Fibroblast of the aortic adventitia (primary cell): ENCODE measurements around the gene PROSER2. TPM values are rescaled to one million over a fixed set of nuclear protein-coding genes. Genes with fewer than 3 reads are reported as not detected.
A peak's percentile ranks its signal among the peaks of the same experiment; 100 is the strongest.

ENCODE experiments used
- DNase-seq: peaks from one replicate; pipeline ENCODE4 v3.0.0-alpha.2; 2010; ENCODE audit warnings: low read depth
- H3K4me3 ChIP-seq: 2 replicates; pipeline ENCODE4 v1.5.1; 2011; ENCODE audit warnings: low read depth, mild to moderate bottlenecking, control low read depth, low read length, moderate library complexity
- total RNA-seq: library from RNA; depleted of rRNA; stranded (reverse); fragments of >200 nt; gene quantifications from 2 replicates; pipeline ENCODE4 v1.2.3, GENCODE V29; 2012; ENCODE audit warnings: low replicate concordance
- TF ChIP-seq, protein P1 (sequence below): IDR thresholded peaks from 2 replicates; pipeline ENCODE4 v1.5.1; 2011; ENCODE audit warnings: mild to moderate bottlenecking, low read length, control low read depth, inconsistent platforms; ENCODE audit not compliant: insufficient read depth

The PROSER2 gene
- total RNA-seq, 1 donor: 3.1 TPM

DNA sequence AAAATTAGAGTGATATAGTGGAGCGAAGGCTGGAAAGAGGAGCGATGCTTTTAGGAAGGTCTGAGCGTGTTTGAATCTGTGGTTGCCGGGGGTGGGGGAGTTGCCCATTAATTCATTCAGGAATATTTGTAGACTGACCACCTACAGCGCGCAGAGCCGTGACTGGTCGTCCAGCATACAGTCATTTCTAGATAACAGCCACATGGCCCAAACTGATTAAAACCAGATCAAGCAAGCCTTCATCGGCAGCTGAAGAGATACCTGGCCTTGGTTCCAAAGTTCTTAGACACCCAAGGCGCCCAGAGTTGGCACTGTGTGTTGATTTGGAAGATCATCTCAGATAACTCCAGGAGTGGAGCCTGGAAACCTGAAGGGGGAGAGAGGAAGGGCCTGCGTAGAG is 1.7 kb downstream of the PROSER2 start:
- DNase-seq: peak; percentile 49

DNA sequence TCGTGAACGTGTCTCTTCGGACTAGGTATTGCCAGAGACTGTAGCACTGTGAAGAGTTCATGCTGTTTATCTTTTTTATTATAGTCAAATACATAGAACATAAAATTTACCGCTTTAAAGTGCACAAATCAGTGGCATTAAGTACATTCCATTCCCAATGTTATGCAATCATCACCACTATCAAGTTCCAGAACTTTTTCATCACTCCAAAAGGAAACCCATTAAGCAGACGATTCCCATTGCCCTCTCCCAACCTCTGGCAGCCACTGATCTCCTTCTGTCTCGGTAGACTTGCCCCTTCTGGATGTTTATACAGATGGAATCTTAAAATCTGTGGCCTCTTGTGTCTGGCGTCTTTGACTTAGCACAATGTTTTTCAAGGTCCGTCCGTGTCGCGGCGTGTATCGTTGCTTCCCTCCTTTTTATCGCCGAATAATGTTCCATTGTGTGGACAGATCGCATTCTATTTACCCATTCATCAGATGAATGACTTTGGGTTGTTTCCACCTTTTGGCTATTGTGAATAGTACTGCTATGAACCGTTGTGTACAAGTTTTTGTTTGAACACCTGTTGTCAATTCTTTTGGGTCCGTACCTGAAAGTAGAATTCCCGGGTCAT is 2.7 kb downstream of the PROSER2 start:
- H3K4me3 ChIP-seq: no peak overlapping the region
- DNase-seq: peak; percentile 18
- TF ChIP-seq, protein P1, sequence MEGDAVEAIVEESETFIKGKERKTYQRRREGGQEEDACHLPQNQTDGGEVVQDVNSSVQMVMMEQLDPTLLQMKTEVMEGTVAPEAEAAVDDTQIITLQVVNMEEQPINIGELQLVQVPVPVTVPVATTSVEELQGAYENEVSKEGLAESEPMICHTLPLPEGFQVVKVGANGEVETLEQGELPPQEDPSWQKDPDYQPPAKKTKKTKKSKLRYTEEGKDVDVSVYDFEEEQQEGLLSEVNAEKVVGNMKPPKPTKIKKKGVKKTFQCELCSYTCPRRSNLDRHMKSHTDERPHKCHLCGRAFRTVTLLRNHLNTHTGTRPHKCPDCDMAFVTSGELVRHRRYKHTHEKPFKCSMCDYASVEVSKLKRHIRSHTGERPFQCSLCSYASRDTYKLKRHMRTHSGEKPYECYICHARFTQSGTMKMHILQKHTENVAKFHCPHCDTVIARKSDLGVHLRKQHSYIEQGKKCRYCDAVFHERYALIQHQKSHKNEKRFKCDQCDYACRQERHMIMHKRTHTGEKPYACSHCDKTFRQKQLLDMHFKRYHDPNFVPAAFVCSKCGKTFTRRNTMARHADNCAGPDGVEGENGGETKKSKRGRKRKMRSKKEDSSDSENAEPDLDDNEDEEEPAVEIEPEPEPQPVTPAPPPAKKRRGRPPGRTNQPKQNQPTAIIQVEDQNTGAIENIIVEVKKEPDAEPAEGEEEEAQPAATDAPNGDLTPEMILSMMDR: no peak

More for the DNA sequence above, 1.7 kb downstream of the PROSER2 start:
- peak overlapping the region; percentile 76 for H3K4me3 ChIP-seq
- TF ChIP-seq, protein P1: no peak

DNA sequence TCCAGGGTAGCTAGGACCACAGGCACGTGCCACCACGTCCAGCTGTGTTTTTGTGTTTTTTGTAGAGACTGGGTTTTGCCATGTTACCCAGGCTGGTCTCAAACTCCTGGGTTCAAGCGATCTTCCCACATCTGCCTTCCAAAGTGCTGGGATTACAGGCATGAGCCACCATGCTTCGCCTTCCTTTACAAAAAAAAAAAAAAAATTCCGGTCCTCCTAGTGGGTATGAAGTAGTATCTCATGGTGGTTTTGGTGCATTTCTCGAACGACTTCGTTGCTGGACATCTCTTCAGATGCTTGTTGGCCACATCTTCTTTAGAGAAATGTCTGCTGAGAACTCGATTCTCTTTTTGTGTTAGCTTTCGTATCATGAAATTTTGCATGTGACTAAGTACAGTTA is 3.9 kb downstream of the PROSER2 start:
- TF ChIP-seq, protein P1: no peak
- no peak overlapping the region for H3K4me3 ChIP-seq
- no peak for DNase-seq

DNA sequence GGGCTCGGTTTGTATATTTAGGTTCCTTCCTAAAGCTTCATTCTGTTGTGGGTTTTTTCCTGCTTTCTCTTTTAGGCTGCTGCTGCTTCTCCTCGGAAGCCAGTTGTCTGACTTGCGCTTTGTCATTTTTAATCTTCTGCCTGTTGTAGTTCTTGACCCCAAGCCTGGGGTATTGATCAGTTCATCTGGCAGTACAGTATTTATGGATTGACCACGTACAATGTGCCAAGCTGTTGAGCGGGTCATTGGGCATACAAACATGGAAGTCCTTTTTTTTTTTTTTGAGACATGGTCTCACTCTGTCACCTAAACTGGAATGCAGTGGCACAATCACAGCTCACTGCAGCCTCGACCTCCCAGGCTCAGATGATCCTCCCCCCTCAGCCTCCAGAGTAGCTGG is 4.3 kb downstream of the PROSER2 start:
- TF ChIP-seq, protein P1: no peak
- H3K4me3 ChIP-seq: no peak overlapping the region
- no peak for DNase-seq

DNA sequence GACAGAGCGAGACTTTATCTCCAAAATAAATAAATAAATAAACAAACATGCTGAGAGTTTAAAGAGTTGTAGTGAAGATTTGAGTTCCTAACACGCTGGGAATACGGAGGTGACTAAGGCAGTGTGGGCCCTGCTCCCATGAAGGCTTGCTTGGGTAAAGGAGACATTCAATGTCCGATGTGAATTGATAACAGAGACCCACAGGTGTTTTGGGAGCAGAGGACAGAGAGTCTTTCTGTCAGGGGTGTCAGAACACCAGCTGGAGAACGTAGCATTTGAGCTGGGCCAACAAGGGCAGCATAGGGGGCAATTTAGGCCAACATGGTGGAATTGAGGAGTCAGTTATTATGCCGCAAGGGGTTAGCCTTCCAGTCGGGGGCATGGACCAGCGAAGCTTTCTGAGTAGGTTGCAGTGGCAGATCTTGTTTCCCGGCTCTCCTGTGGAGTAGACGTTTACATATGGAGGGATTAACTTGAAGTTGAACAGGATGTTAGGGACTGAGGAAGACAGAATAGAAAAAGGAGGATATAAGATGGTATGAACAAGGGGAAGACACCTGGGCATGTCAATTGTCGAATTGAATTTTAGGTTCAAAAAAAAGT is 5.6 kb downstream of the PROSER2 start:
- TF ChIP-seq, protein P1: no peak
- H3K4me3 ChIP-seq: no peak overlapping the region
- no peak for DNase-seq

DNA sequence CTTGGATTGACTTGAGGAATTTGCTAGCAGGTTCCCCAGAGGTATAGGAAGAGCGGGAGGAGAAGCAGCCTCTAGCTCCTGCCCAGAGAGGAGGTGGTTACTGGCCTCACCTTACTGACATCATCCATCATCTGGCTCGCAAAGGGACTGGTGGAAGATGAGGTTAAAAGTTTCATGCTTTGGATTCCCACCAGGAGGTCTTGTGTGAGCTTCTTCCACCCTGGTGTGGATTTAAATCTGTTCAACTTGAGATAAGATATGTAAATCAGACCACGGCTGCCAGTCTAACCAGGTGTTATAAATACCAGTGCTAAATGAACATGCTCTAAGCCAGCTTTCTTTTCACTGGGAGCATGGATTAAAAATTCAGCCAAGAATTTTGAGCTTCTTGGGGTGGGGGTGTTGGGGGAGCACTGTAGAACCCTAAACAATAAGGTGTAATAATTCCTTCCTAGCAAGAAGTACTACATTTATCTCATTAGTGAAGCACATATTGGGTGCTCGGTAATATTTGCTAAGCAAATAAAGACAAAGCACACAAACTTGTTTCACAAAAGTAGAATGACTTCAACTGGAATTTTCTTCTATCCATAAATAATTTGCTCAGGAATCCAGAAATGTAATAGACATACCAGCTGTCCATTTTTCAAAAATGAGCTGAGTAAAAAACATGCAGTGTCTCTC is 7.8 kb downstream of the PROSER2 start:
- H3K4me3 ChIP-seq: no peak overlapping the region
- no peak for DNase-seq

More for the DNA sequence above, 7.8 kb downstream of the PROSER2 start:
- TF ChIP-seq, protein P1: no peak
